Measurements from ENCODE around the gene ITFG2. TPM values are rescaled to one million over a fixed set of nuclear protein-coding genes. Genes with fewer than 3 reads are reported as not detected.
A peak's percentile ranks its signal among the peaks of the same experiment; 100 is the strongest.

Gene ITFG2
- total RNA-seq, 2 donors from 2014 or later: 33.8 to 38.4 TPM

DNA sequence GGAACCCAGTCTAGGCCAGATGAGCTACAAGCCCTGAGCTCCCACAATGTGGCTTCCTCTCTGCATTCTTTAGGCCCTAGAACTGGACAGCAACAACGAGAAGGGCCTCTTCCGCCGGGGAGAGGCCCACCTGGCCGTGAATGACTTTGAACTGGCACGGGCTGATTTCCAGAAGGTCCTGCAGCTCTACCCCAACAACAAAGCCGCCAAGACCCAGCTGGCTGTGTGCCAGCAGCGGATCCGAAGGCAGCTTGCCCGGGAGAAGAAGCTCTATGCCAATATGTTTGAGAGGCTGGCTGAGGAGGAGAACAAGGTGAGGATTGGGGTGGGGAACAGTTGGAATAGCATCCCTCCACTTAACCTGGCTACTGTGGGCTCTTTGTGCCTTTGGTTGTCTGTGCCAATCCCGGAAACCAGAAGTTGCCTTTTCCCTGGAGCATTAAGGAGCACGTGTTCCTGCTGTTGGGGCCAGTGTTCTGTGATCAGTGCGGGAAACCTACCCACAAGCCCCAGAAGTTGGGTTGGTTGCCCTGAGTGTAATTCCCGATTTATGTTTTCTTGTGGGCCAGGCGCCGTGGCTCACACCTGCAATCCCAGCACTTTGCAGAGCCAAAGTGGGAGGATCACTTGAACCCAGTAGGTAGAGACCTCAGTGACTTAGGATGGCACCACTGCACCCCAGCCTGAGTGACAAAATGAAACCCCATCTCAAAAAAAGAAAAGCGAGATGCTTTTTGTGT, 11.3 kb upstream of the ITFG2 start:
- TF ChIP-seq, protein P1, sequence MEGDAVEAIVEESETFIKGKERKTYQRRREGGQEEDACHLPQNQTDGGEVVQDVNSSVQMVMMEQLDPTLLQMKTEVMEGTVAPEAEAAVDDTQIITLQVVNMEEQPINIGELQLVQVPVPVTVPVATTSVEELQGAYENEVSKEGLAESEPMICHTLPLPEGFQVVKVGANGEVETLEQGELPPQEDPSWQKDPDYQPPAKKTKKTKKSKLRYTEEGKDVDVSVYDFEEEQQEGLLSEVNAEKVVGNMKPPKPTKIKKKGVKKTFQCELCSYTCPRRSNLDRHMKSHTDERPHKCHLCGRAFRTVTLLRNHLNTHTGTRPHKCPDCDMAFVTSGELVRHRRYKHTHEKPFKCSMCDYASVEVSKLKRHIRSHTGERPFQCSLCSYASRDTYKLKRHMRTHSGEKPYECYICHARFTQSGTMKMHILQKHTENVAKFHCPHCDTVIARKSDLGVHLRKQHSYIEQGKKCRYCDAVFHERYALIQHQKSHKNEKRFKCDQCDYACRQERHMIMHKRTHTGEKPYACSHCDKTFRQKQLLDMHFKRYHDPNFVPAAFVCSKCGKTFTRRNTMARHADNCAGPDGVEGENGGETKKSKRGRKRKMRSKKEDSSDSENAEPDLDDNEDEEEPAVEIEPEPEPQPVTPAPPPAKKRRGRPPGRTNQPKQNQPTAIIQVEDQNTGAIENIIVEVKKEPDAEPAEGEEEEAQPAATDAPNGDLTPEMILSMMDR (IDR thresholded peaks at IDR 0.05): no peak
- Histone ChIP-seq H3K27ac (no peak overlapping the region), H3K4me3 (no peak overlapping the region), H3K9me3 (no peaks in the 10 kb centered on the region), H3K36me3 (peaks cover 51% of the 10 kb centered on the region), H3K4me1 (ENCODE audit: control insufficient read depth in 1 of 2, low read depth in 2 of 2) (peaks cover 14 to 38% of the 10 kb centered on the region in 2 donors), H3K27me3 (replicated peaks; ENCODE audit: insufficient read depth) (no peaks in the 10 kb centered on the region)
- ATAC-seq (ENCODE audit: insufficient number of reproducible peaks, low FRiP score, low read depth) (no peak), DNase-seq (ENCODE audit: low spot score) (no peak)

- DNase-seq (ENCODE audit: low spot score): no peak
- TF ChIP-seq, protein P1 (IDR thresholded peaks at IDR 0.05): no peak
- Histone ChIP-seq H3K27ac (peak overlapping the region in 1 of 2 donors; percentile 30), H3K4me3 (no peak overlapping the region), H3K27me3 (replicated peaks; ENCODE audit: insufficient read depth) (no peaks in the 10 kb centered on the region), H3K9me3 (no peaks in the 10 kb centered on the region), H3K36me3 (peaks cover 50% of the 10 kb centered on the region), H3K4me1 (ENCODE audit: control insufficient read depth in 1 of 2, low read depth in 2 of 2) (peaks cover 5 to 21% of the 10 kb centered on the region in 2 donors)
- no peak for ATAC-seq (ENCODE audit: insufficient number of reproducible peaks, low FRiP score, low read depth)
These were observed 8.7 kb upstream of the ITFG2 start for GRCh38 chr12:2803635-2804392.

GRCh38 chr12:2804393-2805142, 7.9 kb upstream of the ITFG2 start:
- TF ChIP-seq, protein P1 (IDR thresholded peaks at IDR 0.05): no peak
- Histone ChIP-seq H3K36me3 (peaks cover 43% of the 10 kb centered on the region), H3K27me3 (replicated peaks; ENCODE audit: insufficient read depth) (no peaks in the 10 kb centered on the region), H3K9me3 (no peaks in the 10 kb centered on the region), H3K27ac (peak overlapping the region; percentile 6 to 12), H3K4me1 (ENCODE audit: control insufficient read depth in 1 of 2, low read depth in 2 of 2) (peaks cover 5 to 21% of the 10 kb centered on the region in 2 donors), H3K4me3 (no peak overlapping the region)
- ATAC-seq (ENCODE audit: insufficient number of reproducible peaks, low FRiP score, low read depth) (no peak), DNase-seq (ENCODE audit: low spot score) (no peak)

DNA sequence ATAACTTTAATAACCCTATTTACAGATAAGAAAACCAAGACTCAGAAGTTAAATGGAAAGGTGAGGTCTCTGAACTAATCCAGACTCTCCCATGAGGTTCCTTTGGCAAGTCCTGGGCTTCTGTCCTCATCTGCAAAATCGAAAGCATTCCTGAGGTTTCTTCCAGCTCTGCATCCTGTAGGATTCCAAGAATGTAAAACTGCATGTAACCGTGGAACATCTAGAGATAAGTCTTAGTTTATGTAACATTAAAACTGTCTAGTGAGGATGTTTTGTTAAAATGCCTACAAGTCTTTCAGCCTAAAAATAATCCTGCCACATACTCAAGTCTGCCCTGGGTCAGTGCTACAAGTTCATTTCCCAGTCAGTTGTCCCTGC, 7.3 kb upstream of the ITFG2 start:
- H3K4me1 ChIP-seq (ENCODE audit: control insufficient read depth in 1 of 2, low read depth in 2 of 2): peaks cover 5 to 21% of the 10 kb centered on the region in 2 donors
- peaks cover 37% of the 10 kb centered on the region for H3K36me3 ChIP-seq
- H3K9me3 ChIP-seq: no peaks in the 10 kb centered on the region
- no peak for DNase-seq (ENCODE audit: low spot score)
- no peak for ATAC-seq (ENCODE audit: insufficient number of reproducible peaks, low FRiP score, low read depth)
- H3K27me3 ChIP-seq (replicated peaks; ENCODE audit: insufficient read depth): no peaks in the 10 kb centered on the region
- TF ChIP-seq, protein P1 (IDR thresholded peaks at IDR 0.05): no peak
- peak overlapping the region in 1 of 2 donors; percentile 6 for H3K27ac ChIP-seq
- H3K4me3 ChIP-seq: no peak overlapping the region

GRCh38 chr12:2806700-2807099, 5.8 kb upstream of the ITFG2 start:
- DNase-seq (ENCODE audit: low spot score): no peak
- no peak for ATAC-seq (ENCODE audit: insufficient number of reproducible peaks, low FRiP score, low read depth)
- H3K27me3 ChIP-seq (replicated peaks; ENCODE audit: insufficient read depth): no peaks in the 10 kb centered on the region
- peaks cover 24% of the 10 kb centered on the region for H3K36me3 ChIP-seq
- H3K4me3 ChIP-seq: no peak overlapping the region
- H3K4me1 ChIP-seq (ENCODE audit: control insufficient read depth in 1 of 2, low read depth in 2 of 2): peaks cover 5 to 23% of the 10 kb centered on the region in 2 donors
- H3K27ac ChIP-seq: no peak overlapping the region
- no peaks in the 10 kb centered on the region for H3K9me3 ChIP-seq
- TF ChIP-seq, protein P1 (IDR thresholded peaks at IDR 0.05): no peak

Measured in thoracic aorta (tissue), 2 donors.